NAMALWA (cell line): ENCODE results near the gene PPP1R14C.
"Not testable (repeated sequence)": the region's sequence is repeated elsewhere in the genome, so short reads cannot be mapped to it uniquely, and the experiment has no call there.

Source experiments
- DNase-seq: peaks from one replicate; pipeline ENCODE4 v3.0.0-alpha.2; 2015; ENCODE audit warnings: low spot score

The PPP1R14C gene, protein sequence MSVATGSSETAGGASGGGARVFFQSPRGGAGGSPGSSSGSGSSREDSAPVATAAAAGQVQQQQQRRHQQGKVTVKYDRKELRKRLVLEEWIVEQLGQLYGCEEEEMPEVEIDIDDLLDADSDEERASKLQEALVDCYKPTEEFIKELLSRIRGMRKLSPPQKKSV

DNA sequence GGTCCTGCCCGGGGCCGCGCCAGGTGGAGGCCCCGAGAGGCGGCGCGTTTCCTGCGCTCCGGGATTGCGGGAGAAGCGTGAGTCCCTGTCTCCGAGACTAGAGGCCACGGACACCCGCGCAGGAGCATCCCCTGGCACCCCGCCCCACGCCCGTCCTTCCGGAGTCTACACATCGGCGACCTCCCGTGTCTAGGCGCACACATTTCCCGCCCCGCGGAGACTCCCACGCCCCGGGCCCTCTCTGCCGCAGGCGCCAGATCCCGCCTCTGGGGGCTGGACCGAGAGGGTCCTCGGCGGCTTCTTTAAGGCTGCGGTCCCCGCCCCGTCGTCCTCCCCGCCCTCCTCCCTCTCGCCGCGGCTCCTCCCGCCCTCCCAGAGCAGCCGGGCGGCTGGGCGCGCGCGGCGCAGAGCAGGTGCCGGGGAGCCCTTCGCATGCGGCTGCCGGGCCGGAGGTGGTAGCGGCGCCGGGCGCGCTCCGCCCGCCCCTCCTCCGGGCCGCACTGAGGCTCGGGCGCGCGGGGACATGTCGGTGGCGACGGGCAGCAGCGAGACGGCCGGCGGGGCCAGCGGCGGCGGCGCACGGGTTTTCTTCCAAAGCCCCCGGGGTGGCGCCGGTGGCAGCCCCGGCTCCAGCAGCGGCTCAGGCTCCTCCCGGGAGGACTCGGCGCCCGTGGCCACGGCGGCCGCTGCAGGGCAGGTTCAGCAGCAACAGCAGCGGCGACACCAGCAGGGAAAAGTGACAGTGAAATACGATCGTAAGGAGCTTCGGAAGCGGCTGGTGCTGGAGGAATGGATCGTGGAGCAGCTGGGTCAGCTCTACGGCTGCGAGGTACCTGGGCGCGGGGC, at the start of gene PPP1R14C:
TSS of gene PPP1R14C (plus strand) at position 375 of the 846 bp plus-strand sequence. CDS start at position 524, 149 bp downstream.
- DNase-seq = peak; percentile 30

DNA sequence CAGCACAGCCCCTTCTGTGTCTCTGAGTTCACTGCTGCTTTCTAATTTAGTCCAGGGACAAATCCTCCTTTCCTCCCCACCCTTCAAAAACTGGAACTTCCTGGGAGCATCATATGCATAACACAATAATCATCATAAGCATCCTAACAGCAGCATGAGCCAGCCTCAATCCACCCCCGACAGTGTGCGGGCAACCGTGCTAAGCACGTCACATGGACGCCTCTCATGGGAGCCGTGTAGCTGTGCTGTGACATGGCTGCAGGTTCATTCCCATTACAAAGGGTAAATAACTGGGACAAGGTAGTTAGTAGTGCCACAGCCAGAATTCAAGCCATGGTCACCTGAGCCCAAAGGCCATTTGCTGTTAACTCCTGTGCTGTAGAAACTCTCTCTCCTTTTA, 49.4 kb upstream of the PPP1R14C start:
- no peak for DNase-seq

DNA sequence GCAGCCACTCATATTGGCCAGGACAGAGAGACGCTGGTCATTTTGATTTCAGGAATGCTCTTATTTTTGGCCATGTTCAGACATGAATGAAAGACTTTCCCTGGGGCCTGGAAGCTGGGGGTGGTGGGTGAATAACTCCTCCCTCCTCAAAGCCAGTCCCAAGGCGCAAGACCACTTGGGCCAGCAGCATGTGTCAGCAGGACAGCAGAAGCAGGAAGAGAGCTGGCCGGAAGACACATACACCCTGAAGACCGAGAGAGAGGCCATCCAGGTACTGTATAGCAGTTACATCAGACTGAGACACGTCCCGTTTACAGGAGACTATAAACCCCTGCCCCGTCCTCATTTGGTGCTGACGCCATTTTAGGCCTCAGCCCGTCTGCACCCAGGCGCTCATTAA, 44.7 kb upstream of the PPP1R14C start:
- no peak for DNase-seq

DNA sequence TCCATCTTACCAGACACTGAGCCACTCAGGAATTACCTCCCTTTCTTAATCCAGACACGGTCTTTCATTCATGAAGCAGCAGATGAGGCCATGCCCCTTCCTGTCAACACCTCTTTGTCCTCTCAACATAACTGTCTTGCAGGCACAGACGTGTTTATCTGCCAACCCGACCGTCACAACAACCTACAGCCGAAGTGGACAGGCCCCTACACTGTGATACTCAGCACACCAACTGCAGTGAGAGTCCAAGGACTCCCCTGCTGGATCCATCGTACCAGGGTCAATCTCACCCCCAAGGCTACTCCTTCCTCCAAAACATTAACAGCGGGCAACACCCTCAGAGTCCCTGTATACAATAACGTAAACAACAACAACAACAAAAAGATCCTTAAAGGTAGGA, 43.3 kb upstream of the PPP1R14C start:
- no peak for DNase-seq

DNA sequence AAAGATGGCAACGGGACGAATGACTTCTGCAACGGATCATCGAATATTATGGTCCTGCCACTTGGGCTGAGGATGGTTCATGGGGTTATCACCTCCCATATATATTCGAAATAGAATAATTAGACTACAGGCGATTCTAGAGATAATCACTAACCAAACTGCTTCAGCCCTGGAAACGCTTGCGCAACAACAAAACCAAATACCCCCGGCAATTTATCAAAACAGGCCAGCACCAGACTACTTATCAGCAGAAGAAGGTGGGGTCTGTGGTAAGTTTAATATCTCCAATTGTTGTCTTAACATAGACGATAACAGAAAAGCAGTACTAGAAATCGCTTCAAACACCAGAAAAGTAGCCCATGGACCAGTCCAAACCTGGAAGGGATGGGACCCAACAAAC, 42.9 kb upstream of the PPP1R14C start:
- no peak for DNase-seq

DNA sequence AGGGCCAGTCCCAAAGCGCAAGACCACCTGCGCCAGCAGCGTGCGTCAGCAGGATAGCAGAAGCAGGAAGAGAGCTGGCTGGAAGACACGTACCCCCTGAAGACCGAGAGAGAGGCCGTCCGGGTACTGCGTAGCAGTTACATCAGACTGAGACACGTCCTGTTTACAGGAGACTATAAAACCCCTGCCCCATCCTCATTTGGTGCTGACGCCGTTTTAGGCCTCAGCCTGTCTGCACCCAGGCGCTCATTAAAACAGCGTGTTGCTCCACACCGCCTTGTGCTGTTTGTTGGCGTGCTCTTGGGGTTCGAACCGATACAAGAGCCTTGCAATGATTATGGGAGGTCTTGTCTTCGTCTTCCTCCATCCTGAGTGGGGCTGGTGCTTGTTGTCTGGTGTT, 42.1 kb upstream of the PPP1R14C start:
- no peak for DNase-seq

DNA sequence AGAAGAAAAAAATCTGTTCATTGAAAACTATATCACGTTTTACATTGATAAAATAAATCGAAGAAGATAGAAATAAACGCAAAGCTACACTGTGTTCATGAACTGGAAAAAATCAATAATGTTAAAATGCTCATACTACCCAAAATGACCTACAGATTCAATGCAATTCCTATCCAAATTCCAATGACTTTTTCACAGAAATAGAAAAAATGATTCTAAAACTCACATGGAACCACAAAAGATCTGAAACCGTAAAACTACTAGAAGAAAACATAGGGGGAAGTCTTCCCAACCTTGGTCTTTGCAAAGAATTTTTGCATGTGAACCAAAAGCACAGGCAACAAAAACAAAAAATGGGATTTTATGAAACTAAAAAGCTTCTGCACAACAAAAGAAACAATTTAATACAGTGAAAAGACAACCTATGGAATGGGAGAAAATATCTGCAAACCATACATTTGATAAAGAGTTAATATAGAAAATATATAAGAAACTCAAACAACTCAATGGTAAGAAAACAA, 40.0 kb upstream of the PPP1R14C start:
- no peak for DNase-seq

DNA sequence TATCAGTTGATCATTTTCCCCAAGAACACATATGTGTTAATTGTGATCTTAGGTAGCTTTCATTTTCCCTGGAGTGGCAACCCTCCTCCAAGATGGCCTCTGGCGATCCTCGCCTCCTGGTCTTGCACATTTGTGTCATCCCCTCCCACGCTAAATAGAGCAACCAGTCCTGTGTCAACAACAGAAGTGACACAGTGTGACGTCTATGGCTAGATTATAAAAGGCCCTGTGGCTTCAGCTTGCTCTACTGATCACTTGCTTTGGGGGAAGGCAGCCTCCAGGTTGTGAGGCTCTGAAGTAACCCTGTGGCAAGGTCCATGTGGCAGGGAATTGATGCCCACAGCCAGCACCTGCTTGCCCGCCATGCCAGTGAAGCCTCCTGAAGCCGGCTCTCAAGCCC, 30.6 kb upstream of the PPP1R14C start:
- DNase-seq = no peak

DNA sequence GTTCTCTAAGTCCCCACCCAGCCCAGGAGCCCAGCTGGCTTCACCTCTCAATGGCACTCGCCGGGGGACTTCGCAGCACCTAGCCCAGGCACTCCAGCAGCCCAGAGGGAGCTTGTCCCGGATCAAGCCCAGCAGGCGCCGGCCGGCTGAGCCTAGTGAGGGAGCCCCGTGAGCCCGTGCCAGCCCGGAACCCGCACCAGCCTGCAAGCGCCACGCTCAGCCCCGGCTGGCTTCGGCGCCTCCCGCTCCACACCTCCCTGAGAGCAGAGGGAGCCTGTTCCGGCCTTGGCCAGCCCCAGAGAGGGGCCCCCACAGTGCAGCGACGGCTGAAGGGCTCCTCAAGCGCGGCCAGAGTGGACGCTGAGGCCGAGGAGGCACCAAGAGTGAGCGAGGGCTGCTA, 27.1 kb upstream of the PPP1R14C start:
- no peak for DNase-seq

DNA sequence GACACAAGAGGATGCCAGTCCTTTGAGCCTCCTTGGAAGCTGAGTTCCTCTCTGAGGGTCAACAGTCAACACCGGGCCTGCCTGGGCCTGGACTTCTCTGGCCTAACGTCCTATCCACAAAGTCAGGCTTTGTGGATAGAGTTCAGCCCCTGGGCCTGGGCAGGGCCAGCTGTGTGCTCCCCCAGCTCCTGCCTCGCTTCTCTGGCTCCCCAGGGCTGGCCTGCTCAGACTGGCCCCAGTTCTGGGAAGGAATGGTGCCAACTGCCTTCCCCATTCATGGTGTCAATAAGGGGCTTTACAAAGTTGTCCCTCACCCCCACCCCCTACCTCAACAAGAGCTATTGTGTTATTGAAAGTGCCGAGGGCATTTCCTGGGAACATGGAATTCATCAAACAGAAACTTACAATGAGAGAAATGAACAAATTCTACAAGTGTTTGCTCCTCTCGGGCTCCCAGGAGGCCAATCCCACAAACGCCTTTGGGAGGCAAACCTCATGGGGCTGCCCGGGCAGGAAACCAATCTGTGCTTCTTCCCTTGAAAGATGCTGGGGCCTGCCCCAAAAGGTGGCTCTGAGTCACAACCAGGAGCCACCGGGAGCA, 26.5 kb upstream of the PPP1R14C start:
- no peak for DNase-seq

DNA sequence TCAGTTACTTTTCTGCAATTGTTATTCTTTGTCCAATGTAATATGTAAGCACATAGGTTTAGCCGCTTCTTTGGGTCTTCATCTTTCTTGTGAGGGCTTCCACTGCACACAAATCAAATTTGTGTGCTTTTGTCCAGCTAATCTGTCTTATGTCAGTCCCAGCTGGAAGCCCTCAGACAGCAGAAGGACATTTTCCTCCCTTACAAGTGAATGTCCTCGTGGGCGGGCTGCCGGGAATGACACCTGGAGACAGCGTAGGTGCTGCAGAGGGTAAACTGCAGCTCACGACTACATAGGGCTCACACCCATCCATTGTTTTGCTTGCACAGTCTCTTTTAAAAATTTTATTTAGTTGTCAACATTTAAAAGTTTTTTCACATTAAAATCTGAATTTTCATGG, 24.6 kb upstream of the PPP1R14C start:
- no peak for DNase-seq

DNA sequence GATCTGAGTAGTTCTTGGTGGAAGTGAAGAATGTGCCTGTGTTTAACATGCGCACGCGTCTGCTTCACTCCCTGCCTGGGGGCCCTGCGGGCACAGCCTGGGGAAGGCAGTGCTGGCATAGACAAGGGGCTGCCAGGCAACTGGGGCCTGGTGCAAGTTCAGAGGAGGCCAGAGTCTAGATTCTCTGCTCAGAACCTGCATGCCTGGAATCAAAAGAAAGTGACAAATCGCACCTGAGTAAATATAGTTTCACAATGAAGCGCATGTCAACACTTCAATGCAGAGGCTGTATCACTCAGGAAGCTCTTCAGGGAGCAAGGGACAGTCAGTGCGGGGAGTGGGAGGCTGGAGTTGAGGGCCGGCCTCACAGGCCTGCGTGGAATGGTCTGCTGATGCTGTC, 24.2 kb upstream of the PPP1R14C start:
- DNase-seq = no peak

DNA sequence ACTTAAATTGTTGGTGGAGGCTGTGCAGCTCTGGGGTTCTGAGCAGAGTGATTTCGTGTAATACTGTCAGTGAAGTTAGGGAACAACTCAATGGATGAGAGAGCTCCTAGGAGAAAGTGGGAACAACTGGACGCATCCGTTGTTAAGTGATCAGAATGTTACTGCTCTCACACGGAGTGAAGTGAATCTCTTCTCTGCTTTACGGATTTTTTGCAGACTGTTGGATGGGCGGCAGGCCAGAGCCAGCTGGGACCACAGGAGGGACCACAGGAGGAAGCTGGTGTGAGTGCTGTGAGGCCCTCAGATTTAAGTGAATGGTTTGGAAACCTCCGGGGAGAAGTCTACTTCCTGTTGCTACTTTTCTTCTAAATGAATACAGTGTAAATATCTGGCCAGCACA, 23.7 kb upstream of the PPP1R14C start:
- DNase-seq = peak; percentile 28

DNA sequence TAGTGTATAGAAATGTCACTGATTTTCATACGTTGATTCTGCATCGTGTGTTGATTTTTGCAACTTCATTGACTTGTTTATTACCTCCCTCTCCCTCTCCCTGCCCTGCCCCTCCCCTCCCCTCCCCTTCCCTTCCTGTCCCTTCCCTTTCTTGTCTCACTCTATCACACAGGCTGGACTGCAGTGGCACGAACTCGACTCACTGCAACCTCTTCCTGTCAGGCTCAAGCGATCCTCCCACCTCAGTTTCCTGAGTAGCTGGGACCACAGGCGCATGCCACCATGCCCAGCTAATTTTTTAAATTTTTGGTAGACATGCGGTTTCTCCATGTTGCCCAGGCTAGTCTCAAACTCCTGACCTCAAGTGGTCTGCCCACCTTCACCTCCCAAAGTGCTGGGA, 19.2 kb upstream of the PPP1R14C start:
- DNase-seq = no peak

DNA sequence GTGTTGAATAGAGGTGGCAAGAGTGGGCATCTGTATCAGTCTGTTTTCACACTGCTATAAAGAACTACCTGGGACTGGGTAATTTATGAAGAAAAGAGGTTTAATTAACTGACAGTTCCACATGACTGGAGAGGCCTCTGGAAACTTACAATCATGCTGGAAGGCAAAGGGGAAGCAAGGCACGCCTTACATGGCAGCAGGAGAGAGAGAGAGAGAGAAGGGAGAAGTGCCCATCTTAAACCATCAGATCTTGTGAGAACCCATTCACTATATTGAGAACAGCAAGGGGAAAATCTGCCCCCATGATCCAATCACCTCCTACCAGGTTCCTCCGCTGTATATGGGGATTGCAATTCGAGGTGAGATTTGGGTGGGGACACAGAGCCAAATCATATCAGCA, 18.6 kb upstream of the PPP1R14C start:
- DNase-seq = no peak

DNA sequence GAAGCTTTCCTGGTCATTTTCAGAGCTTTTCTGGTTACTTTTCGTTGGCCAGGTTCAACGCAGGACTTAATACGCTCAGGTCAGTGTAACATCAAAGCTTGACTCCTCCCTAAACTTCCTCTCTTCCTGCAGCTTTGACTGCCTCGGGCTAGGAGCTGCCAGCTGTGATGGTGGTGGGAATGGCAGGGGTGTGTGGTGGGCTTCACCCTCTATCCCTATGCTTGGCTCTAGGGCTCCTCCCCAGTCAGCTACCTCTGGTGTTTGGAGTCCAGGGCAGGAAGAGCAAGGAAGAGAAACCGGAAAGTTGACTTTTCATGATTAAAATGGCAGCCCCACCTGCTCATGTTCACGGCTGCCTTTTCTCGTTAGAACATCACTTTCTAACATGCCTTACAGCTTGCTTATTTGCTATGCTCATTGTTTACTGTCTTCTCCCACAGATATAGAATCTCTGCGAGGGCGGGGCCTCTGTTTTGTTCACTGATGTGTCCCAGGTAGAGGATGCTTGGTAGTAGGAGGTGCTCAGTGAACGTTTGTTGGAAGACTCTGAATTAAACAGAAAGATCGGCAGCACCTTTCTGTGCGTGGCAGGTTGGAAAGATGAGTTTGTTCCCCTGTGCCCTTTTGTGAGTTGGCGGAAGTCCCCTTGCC, 16.1 kb upstream of the PPP1R14C start:
- no peak for DNase-seq

DNA sequence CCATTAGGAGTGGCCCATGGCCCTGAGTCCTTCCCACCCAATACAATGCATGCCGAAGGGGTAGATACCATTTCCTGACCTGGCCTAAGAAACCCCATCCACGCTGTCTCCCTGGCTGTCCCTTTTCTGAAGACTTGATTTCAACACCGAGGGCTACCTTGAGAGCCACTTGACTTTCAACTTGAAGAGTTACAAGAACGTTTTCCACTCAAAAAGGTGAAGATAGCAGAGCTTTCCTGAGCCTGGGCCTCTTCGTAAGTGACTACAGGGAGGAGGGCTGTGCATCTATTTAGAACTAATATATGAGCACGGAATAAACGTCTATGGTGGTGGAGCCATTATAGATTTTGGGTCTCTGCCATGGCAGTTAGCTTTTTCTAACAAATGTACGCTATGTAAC, 14.4 kb upstream of the PPP1R14C start:
- no peak for DNase-seq

DNA sequence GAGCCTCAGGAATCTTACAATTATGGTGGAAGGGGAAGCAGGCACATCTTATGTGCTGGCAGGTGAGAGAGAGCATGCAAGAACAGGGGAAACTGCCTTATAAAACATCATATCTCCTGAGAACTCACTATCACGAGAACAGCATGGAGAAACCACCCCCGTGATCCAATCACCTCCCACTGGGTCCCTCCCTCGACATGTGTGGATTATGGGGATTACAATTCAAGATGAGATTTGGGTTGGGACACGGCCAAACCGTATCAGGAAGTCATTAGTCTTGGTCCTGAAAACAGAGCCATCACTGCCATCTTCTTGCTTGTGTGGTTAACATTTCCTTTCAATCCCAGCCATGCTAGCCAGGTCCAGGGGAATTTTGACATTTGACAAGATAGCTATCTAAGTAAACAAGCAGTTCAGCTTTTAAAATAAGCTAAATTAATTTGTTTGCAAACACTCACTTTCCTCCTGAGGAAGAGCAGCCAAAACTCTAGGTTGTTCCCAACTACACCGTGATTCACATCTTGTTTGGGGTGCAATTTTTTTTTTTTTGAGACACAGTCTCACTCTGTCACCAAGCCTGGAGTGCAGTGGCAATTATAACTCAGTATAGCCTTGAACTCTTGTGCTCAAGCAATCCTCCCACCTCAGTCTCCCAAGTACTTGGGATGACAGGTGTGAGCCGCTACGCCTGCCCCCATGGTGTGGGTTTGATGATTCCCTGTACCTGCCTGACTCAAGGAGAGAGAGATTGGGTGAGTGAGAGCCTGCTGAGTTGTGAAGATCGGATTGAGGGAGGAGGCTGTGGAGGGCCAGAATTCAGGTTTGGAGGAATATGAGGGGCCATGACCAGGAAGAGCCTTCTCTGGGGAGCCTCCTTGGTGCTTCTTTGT, 13.0 kb upstream of the PPP1R14C start:
- no peak for DNase-seq

DNA sequence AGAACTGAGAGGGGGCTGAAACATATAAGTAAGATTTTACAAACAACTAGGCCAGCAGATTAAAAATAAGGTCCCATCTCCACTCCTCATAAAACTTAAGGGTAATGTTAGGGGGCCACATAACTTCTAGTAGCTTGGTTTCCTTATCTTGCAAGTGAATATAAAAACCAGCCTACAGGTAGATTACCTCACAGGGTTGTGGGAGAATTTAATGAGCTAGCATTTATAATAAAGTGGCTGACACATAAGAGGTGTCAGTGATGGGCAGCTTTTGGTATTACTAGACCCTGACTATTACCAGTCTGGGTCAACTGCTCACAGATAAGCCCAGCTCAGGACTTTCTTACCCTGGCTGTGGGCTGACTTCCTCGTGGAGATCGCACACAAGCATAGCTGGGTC, 9.2 kb upstream of the PPP1R14C start:
- DNase-seq = no peak

DNA sequence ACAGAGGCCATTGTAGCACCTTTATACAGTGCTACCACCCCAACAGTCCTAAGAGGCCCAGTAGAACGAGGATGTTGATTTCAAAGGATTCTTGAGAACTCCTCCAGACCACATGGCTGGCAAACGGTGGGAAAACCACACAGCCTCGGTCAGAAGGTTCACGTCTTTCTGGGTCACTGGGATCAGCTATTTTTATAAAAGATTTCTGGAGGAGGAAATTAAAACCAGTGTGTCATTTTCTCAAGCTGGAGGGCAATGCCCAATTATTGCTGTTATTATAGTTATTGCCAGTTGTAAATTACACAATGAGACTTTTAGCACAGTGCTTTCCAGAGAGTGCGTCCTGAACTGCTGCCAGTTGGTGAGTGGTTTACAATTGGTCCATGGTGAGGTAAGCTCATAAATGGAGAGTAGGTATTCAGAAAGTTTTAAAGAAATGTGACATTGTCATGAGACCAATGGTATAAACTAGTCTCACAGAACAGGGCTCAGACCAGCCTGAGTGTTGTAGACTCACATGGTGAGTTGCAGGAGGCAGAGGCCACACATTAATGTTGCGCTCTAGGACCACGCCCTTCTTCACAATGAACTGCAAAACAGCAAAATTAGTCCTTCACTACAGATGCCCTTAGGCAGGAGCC, 8.4 kb upstream of the PPP1R14C start:
- DNase-seq = no peak

DNA sequence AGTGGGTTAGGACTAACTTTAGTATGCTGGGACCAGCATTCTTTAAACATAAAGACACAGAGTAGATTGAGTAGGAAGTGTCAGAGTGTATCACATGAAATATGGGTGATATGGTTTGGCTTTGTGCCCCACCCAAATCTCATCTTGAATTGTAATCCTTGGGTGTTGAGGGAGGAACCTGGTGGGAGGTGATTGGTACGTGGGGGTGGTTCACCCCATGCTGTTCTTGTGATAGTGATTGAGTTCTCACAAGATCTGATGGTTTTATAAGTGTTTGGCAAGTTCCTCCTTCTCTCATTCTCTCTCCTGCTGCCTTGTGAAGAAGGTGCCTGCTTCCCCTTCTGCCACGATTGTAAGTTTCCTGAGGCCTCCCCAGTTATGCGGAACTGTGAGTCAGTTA, 5.1 kb upstream of the PPP1R14C start:
- not testable (repeated sequence) for DNase-seq
